ENCODE results near the gene NIF3L1. TPM values are rescaled to one million over a fixed set of nuclear protein-coding genes. Genes with fewer than 3 reads are reported as not detected.
"Not testable (repeated sequence)": the region's sequence is repeated elsewhere in the genome, so short reads cannot be mapped to it uniquely, and the experiment has no call there.

The NIF3L1 gene
- total RNA-seq, 1 donor from 2014 or later, result 27.1 TPM

- Mint-ChIP-seq H3K27me3 (no peaks in the 10 kb centered on the region), H3K9me3 (ENCODE audit: low read depth) (no peaks in the 10 kb centered on the region), H3K4me1 (ENCODE audit: low read depth) (no peaks in the 10 kb centered on the region), H3K27ac (no peak overlapping the region), H3K4me3 (ENCODE audit: low read depth) (no peak overlapping the region), H3K36me3 (ENCODE audit: insufficient read depth) (peaks cover 12% of the 10 kb centered on the region)
- no peak for DNase-seq (ENCODE audit: low spot score, unreplicated experiment)
- TF ChIP-seq CTCF (IDR thresholded peaks at IDR 0.05; ENCODE audit: unreplicated experiment), result no peak
These were observed 11.7 kb upstream of the NIF3L1 start for GRCh38 chr2:200877443-200877842.

GRCh38 chr2:200878289-200878880 lies 10.8 kb upstream of the NIF3L1 start:
- Mint-ChIP-seq H3K9me3 (ENCODE audit: low read depth) (no peaks in the 10 kb centered on the region), H3K4me1 (ENCODE audit: low read depth) (no peaks in the 10 kb centered on the region), H3K27me3 (no peaks in the 10 kb centered on the region)

GRCh38 chr2:200881715-200882249 lies 7.4 kb upstream of the NIF3L1 start:
- not testable (repeated sequence) for H3K9me3 Mint-ChIP-seq (ENCODE audit: low read depth); H3K27me3 Mint-ChIP-seq; H3K4me3 Mint-ChIP-seq (ENCODE audit: low read depth); DNase-seq (ENCODE audit: low spot score, unreplicated experiment); H3K4me1 Mint-ChIP-seq (ENCODE audit: low read depth)
- peak overlapping the region; percentile 59 for H3K27ac Mint-ChIP-seq
- peaks cover 13% of the 10 kb centered on the region for H3K36me3 Mint-ChIP-seq (ENCODE audit: insufficient read depth)

More at GRCh38 chr2:200878289-200878880, 10.8 kb upstream of the NIF3L1 start:
- no peak for TF ChIP-seq CTCF (IDR thresholded peaks at IDR 0.05; ENCODE audit: unreplicated experiment)
- no peak for DNase-seq (ENCODE audit: low spot score, unreplicated experiment)
- Mint-ChIP-seq H3K4me3 (ENCODE audit: low read depth) (no peak overlapping the region), H3K27ac (no peak overlapping the region), H3K36me3 (ENCODE audit: insufficient read depth) (peaks cover 14% of the 10 kb centered on the region)

- Mint-ChIP-seq H3K4me1 (ENCODE audit: low read depth) (peaks cover 1% of the 10 kb centered on the region), H3K4me3 (ENCODE audit: low read depth) (no peak overlapping the region), H3K27ac (no peak overlapping the region), H3K27me3 (no peaks in the 10 kb centered on the region), H3K36me3 (ENCODE audit: insufficient read depth) (peaks cover 17% of the 10 kb centered on the region), H3K9me3 (ENCODE audit: low read depth) (no peaks in the 10 kb centered on the region)
- no peak for DNase-seq (ENCODE audit: low spot score, unreplicated experiment)
- TF ChIP-seq CTCF (IDR thresholded peaks at IDR 0.05; ENCODE audit: unreplicated experiment), result no peak
These were observed 10.3 kb downstream of the NIF3L1 start for GRCh38 chr2:200899482-200899881.

- Mint-ChIP-seq H3K36me3 (ENCODE audit: insufficient read depth) (peaks cover 11% of the 10 kb centered on the region), H3K4me3 (ENCODE audit: low read depth) (no peak overlapping the region), H3K27me3 (no peaks in the 10 kb centered on the region)
These were observed 12.4 kb downstream of the NIF3L1 start for GRCh38 chr2:200901459-200902072.

More at GRCh38 chr2:200901459-200902072, 12.4 kb downstream of the NIF3L1 start:
- peak; percentile 43 for DNase-seq (ENCODE audit: low spot score, unreplicated experiment)
- peak overlapping the region; percentile 15 for H3K27ac Mint-ChIP-seq
- peaks cover 1% of the 10 kb centered on the region for H3K4me1 Mint-ChIP-seq (ENCODE audit: low read depth)
- TF ChIP-seq CTCF (IDR thresholded peaks at IDR 0.05; ENCODE audit: unreplicated experiment), result peak; percentile 71
- H3K9me3 Mint-ChIP-seq (ENCODE audit: low read depth), result no peaks in the 10 kb centered on the region
